WTC11 (cell line): ENCODE results near the gene HS3ST4.

Experiments used
- ATF6 ChIP-seq: sonication (generic); formaldehyde crosslinking; IDR thresholded peaks from 2 replicates; pipeline ENCODE4 v1.8.1; 2023; ENCODE audit warnings: mild to moderate bottlenecking, missing genetic modification reagents
- CTCF ChIP-seq: fragments of 200-600 bp; IDR thresholded peaks from 2 replicates; pipeline ENCODE4 v1.8.0; 2022; ENCODE audit warnings: antibody characterized with exemption
- ETV6 ChIP-seq: sonication (generic); formaldehyde crosslinking; IDR thresholded peaks from 2 replicates; pipeline ENCODE4 v1.8.1; 2022; ENCODE audit warnings: mild to moderate bottlenecking, missing genetic modification reagents
- NFE2L1 ChIP-seq: sonication (generic); formaldehyde crosslinking; IDR thresholded peaks from 2 replicates; pipeline ENCODE4 v1.8.1; 2023; ENCODE audit warnings: missing genetic modification reagents
- ZNF416 ChIP-seq: fragments of 250-450 bp; sonication (Bioruptor Pico); IDR thresholded peaks from 2 replicates; pipeline ENCODE4 v1.9.0; 2021; ENCODE audit warnings: mild to moderate bottlenecking, inconsistent platforms
- TF ChIP-seq, protein P1 (sequence below): sonication (generic); formaldehyde crosslinking; IDR thresholded peaks from 2 replicates; pipeline ENCODE4 v1.8.0; 2022; ENCODE audit warnings: mild to moderate bottlenecking, missing genetic modification reagents

GRCh38 chr16:26070302-26071100 is 378.7 kb downstream of the HS3ST4 start:
- TF ChIP-seq, protein P1, sequence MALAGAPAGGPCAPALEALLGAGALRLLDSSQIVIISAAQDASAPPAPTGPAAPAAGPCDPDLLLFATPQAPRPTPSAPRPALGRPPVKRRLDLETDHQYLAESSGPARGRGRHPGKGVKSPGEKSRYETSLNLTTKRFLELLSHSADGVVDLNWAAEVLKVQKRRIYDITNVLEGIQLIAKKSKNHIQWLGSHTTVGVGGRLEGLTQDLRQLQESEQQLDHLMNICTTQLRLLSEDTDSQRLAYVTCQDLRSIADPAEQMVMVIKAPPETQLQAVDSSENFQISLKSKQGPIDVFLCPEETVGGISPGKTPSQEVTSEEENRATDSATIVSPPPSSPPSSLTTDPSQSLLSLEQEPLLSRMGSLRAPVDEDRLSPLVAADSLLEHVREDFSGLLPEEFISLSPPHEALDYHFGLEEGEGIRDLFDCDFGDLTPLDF (CRISPR knock-in tag) = no peak
- TF ChIP-seq CTCF = no peak
- no peak for TF ChIP-seq ETV6 (CRISPR knock-in tag)
- no peak for TF ChIP-seq NFE2L1 (CRISPR knock-in tag)
- no peak for TF ChIP-seq ZNF416 (CRISPR knock-in tag)
- TF ChIP-seq ATF6 (CRISPR knock-in tag) = no peak
